WTC11 (cell line): ENCODE measurements around the gene PXT1. TPM values are rescaled to one million over a fixed set of nuclear protein-coding genes. Genes with fewer than 3 reads are reported as not detected.
A peak's percentile ranks its signal among the peaks of the same experiment; 100 is the strongest.

Experiments
- ATAC-seq: fragments of 200-7000 bp; cut with Tn5 transposase; 2 replicates; pipeline ENCODE4 v1.10.0; 2021; ENCODE audit warnings: mild to moderate bottlenecking, moderate library complexity
- CTCF ChIA-PET: fragments of 300-600 bp; sonication (Branson Sonifier 250); formaldehyde crosslinking; loops from one replicate; lab custom pipeline; 2021; ENCODE audit warnings: antibody characterized with exemption; lab: Charles Lee
- POLR2A ChIA-PET: fragments of 350-600 bp; sonication (Branson Sonifier 250); formaldehyde crosslinking; loops from one replicate; lab custom pipeline; 2021; ENCODE audit warnings: antibody characterized with exemption; lab: Charles Lee
- DNase-seq: peaks from one replicate; pipeline ENCODE4 v3.0.0; 2021; ENCODE audit warnings: low spot score
- H3K27ac Mint-ChIP-seq: 2 replicates; pipeline ENCODE4 v1.8.0; 2021; ENCODE audit warnings: mixed read lengths
- H3K27me3 Mint-ChIP-seq: 2 replicates; pipeline ENCODE4 v1.8.0; 2021; ENCODE audit warnings: low read depth, mild to moderate bottlenecking, moderate library complexity, mixed read lengths
- H3K36me3 Mint-ChIP-seq: 2 replicates; pipeline ENCODE4 v1.8.0; 2021; ENCODE audit warnings: mixed read lengths
- H3K4me1 Mint-ChIP-seq: 2 replicates; pipeline ENCODE4 v1.8.0; 2022; ENCODE audit warnings: mixed read lengths
- H3K4me3 Mint-ChIP-seq: 2 replicates; pipeline ENCODE4 v1.8.0; 2021; ENCODE audit warnings: mild to moderate bottlenecking, moderate library complexity, mixed read lengths
- H3K9me3 Mint-ChIP-seq: 2 replicates; pipeline ENCODE4 v1.8.0; 2021; ENCODE audit warnings: mixed read lengths
- ATF1 ChIP-seq: sonication (generic); formaldehyde crosslinking; IDR thresholded peaks from 2 replicates; pipeline ENCODE4 v1.8.1; 2023; ENCODE audit warnings: mild to moderate bottlenecking, moderate library complexity, missing genetic modification reagents
- CBFB ChIP-seq: sonication (generic); formaldehyde crosslinking; IDR thresholded peaks from 2 replicates; pipeline ENCODE4 v1.8.1; 2022; ENCODE audit warnings: mild to moderate bottlenecking, low read depth, missing genetic modification reagents
- GABPB1 ChIP-seq: sonication (generic); formaldehyde crosslinking; IDR thresholded peaks from 2 replicates; pipeline ENCODE4 v1.8.1; 2023; ENCODE audit warnings: mild to moderate bottlenecking, missing genetic modification reagents
- NR2C2 ChIP-seq: sonication (generic); formaldehyde crosslinking; IDR thresholded peaks from 2 replicates; pipeline ENCODE4 v1.8.0; 2022; ENCODE audit warnings: mild to moderate bottlenecking, missing genetic modification reagents
- PRRX2 ChIP-seq: fragments of 250-450 bp; sonication (Bioruptor Pico); IDR thresholded peaks from 2 replicates; pipeline ENCODE4 v1.8.0; 2021; ENCODE audit warnings: mild to moderate bottlenecking
- TP53 ChIP-seq: sonication (generic); formaldehyde crosslinking; IDR thresholded peaks from 2 replicates; pipeline ENCODE4 v1.8.1; 2023; ENCODE audit warnings: mild to moderate bottlenecking, missing genetic modification reagents
- total RNA-seq: library from RNA; stranded (reverse); gene quantifications from 3 replicates; pipeline ENCODE4 v1.2.3, GENCODE V29; 2021
- TF ChIP-seq, protein P1 (sequence below): fragments of 250-450 bp; sonication (Bioruptor Pico); IDR thresholded peaks from 2 replicates; pipeline ENCODE4 v1.9.0; 2021; ENCODE audit warnings: mild to moderate bottlenecking
- TF ChIP-seq, protein P2 (sequence below): fragments of 250-450 bp; sonication (Bioruptor Pico); IDR thresholded peaks from 2 replicates; pipeline ENCODE4 v1.9.0; 2021; ENCODE audit warnings: moderate library complexity, mild to moderate bottlenecking, inconsistent platforms, borderline replicate concordance
- TF ChIP-seq, protein P3 (sequence below): sonication (generic); formaldehyde crosslinking; IDR thresholded peaks from 2 replicates; pipeline ENCODE4 v1.8.1; 2022; ENCODE audit warnings: mild to moderate bottlenecking, moderate library complexity, missing genetic modification reagents
- TF ChIP-seq, protein P4 (sequence below): sonication (generic); formaldehyde crosslinking; IDR thresholded peaks from 2 replicates; pipeline ENCODE4 v1.8.1; 2023; ENCODE audit warnings: mild to moderate bottlenecking, moderate library complexity, missing genetic modification reagents
- TF ChIP-seq, protein P5 (sequence below): sonication (generic); formaldehyde crosslinking; IDR thresholded peaks from 2 replicates; pipeline ENCODE4 v1.8.1; 2022; ENCODE audit warnings: low read depth, missing genetic modification reagents, borderline replicate concordance
- TF ChIP-seq, protein P6 (sequence below): sonication (generic); formaldehyde crosslinking; IDR thresholded peaks from 2 replicates; pipeline ENCODE4 v1.8.1; 2023; ENCODE audit warnings: mild to moderate bottlenecking, missing genetic modification reagents, moderate library complexity
- TF ChIP-seq, protein P7 (sequence below): sonication (generic); formaldehyde crosslinking; IDR thresholded peaks from 2 replicates; pipeline ENCODE4 v1.8.1; 2023; ENCODE audit warnings: mild to moderate bottlenecking, missing genetic modification reagents, borderline replicate concordance
- TF ChIP-seq, protein P8 (sequence below): sonication (generic); formaldehyde crosslinking; IDR thresholded peaks from 2 replicates; pipeline ENCODE4 v1.8.0; 2022; ENCODE audit warnings: mild to moderate bottlenecking, missing genetic modification reagents

PXT1 gene
- total RNA-seq, 1 experiment from 2014 or later = 0.15 TPM

DNA sequence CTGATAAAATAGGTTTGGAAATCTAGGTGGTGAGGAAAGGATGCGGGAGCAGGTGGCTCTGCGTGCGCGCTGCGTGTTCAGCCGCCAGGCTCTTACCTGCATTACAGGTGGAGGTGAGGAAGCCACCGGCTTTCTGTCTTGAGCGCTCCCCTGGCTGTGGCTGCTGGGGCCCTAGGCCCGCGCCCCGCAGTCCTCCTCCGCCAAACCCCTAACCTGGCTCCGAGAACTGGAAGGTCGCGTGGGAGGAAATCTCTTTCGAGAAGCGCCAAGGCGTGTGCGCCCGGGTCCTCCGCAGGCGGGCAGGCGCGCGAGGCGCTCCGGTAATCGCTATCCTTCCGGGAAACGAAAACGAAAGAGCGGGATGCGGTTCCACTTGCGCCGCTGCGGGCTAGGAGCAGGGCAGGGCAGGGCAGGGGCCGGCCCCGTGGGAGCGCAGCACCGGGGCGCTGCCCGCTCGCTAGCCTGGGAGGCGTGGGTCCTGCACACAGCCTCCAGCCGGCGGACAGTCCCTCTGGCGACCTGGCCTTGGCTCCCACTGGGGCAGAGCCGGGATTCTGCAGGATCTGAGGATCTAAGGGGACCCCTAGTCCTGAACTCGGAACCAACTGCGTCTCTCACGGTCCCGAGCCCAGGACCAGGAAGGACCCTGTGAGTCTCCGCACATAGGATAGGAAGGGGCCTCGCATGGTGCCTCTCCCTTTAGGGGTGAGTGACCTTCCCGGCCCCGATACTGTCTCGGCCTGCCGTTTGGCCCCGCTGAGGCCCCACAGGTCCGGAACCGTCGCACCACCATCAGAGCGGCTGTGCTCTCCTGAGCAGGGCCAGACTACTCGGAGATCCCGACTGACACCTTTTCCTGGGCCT, 55.0 kb downstream of the PXT1 start, which contains the start of gene ETV7 (continued):
- TF ChIP-seq, protein P1, sequence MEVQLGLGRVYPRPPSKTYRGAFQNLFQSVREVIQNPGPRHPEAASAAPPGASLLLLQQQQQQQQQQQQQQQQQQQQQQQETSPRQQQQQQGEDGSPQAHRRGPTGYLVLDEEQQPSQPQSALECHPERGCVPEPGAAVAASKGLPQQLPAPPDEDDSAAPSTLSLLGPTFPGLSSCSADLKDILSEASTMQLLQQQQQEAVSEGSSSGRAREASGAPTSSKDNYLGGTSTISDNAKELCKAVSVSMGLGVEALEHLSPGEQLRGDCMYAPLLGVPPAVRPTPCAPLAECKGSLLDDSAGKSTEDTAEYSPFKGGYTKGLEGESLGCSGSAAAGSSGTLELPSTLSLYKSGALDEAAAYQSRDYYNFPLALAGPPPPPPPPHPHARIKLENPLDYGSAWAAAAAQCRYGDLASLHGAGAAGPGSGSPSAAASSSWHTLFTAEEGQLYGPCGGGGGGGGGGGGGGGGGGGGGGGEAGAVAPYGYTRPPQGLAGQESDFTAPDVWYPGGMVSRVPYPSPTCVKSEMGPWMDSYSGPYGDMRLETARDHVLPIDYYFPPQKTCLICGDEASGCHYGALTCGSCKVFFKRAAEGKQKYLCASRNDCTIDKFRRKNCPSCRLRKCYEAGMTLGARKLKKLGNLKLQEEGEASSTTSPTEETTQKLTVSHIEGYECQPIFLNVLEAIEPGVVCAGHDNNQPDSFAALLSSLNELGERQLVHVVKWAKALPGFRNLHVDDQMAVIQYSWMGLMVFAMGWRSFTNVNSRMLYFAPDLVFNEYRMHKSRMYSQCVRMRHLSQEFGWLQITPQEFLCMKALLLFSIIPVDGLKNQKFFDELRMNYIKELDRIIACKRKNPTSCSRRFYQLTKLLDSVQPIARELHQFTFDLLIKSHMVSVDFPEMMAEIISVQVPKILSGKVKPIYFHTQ (CRISPR knock-in tag) = no peak
- TF ChIP-seq CBFB (CRISPR knock-in tag) (no peak), TP53 (CRISPR knock-in tag) (0 out of 2 replicates have a peak, but pooled peaks have one; percentile 53), NR2C2 (no peak), PRRX2 (CRISPR knock-in tag) (no peak), GABPB1 (CRISPR knock-in tag) (no peak)
- TF ChIP-seq, protein P2, sequence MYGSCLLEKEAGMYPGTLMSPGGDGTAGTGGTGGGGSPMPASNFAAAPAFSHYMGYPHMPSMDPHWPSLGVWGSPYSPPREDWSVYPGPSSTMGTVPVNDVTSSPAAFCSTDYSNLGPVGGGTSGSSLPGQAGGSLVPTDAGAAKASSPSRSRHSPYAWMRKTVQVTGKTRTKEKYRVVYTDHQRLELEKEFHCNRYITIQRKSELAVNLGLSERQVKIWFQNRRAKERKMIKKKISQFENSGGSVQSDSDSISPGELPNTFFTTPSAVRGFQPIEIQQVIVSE (CRISPR knock-in tag) = no peak

DNA sequence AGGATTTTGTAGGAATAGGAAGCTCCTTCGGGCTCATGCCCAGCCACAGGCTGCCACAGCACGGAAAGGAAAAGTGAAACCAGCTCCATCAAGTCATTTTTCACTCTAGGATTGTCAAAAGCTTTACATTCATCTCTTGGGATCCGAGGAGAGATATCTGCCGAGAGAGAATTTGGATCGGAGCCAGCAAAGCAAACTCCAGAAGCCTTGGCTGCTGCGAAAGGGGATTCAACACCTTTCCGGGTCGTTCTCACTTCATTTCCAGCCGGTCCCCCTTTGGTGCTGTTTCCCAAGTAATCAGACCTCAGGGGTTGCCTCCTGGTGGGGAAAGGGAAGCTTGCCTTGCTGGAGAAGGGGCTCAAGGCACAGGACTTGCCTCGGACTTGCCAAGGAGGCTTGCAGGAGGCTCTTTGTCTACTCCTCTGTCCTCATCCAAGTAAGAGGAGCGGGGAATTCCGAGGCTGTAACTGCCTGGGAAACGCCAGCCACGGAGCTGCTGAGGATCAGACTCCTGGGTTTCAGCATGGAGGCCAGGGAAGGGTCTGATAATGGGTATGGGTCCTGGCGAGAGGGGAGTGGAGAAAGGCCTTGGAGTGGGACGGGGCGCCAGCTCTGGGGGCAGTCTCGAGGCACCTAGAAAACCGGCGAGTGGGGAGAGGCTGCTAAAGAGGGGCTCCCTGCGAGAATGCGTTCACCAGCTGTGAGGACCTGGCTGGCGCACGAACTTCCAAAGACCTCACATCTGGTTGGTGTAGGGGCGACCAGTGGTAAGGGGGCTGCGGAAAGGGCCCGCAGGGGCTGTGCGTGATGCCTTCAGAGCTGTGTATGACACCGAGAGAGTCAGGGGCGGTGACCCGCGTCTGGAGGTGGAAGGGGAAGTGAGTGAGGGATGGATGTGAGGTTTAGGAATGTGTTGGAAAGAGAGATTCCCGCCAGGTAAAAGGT, 55.9 kb downstream of the PXT1 start:
- no peak overlapping the region for H3K27ac Mint-ChIP-seq
- peak overlapping the region; percentile 81 for H3K4me3 Mint-ChIP-seq
- ChIA-PET CTCF (interaction anchor here (0.5 to 1.3 kb wide), 8 partner anchors 12 to 864 kb away, joined by 3 to 10 read pairs (median 4); no protein-coding TSS in a partner anchor), POLR2A (interaction anchor here (1.1 kb wide), 1 partner anchor 9 kb away, joined by 4 read pairs; no protein-coding TSS in a partner anchor)
- no peaks in the 10 kb centered on the region for H3K36me3 Mint-ChIP-seq
- ATAC-seq = peak; percentile 57
- H3K27me3 Mint-ChIP-seq = peaks cover 56% of the 10 kb centered on the region
- DNase-seq = peak; percentile 43
- H3K9me3 Mint-ChIP-seq = no peaks in the 10 kb centered on the region
- H3K4me1 Mint-ChIP-seq = peaks cover 26% of the 10 kb centered on the region
- TF ChIP-seq, protein P3, sequence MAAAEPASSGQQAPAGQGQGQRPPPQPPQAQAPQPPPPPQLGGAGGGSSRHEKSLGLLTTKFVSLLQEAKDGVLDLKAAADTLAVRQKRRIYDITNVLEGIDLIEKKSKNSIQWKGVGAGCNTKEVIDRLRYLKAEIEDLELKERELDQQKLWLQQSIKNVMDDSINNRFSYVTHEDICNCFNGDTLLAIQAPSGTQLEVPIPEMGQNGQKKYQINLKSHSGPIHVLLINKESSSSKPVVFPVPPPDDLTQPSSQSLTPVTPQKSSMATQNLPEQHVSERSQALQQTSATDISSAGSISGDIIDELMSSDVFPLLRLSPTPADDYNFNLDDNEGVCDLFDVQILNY = no peak
- TF ChIP-seq, protein P4, sequence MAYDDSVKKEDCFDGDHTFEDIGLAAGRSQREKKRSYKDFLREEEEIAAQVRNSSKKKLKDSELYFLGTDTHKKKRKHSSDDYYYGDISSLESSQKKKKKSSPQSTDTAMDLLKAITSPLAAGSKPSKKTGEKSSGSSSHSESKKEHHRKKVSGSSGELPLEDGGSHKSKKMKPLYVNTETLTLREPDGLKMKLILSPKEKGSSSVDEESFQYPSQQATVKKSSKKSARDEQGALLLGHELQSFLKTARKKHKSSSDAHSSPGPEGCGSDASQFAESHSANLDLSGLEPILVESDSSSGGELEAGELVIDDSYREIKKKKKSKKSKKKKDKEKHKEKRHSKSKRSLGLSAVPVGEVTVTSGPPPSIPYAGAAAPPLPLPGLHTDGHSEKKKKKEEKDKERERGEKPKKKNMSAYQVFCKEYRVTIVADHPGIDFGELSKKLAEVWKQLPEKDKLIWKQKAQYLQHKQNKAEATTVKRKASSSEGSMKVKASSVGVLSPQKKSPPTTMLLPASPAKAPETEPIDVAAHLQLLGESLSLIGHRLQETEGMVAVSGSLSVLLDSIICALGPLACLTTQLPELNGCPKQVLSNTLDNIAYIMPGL (CRISPR knock-in tag) = no peak
- no peak for TF ChIP-seq PRRX2 (CRISPR knock-in tag)
- TF ChIP-seq, protein P5, sequence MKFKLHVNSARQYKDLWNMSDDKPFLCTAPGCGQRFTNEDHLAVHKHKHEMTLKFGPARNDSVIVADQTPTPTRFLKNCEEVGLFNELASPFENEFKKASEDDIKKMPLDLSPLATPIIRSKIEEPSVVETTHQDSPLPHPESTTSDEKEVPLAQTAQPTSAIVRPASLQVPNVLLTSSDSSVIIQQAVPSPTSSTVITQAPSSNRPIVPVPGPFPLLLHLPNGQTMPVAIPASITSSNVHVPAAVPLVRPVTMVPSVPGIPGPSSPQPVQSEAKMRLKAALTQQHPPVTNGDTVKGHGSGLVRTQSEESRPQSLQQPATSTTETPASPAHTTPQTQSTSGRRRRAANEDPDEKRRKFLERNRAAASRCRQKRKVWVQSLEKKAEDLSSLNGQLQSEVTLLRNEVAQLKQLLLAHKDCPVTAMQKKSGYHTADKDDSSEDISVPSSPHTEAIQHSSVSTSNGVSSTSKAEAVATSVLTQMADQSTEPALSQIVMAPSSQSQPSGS (CRISPR knock-in tag) = no peak
- TF ChIP-seq, protein P6, sequence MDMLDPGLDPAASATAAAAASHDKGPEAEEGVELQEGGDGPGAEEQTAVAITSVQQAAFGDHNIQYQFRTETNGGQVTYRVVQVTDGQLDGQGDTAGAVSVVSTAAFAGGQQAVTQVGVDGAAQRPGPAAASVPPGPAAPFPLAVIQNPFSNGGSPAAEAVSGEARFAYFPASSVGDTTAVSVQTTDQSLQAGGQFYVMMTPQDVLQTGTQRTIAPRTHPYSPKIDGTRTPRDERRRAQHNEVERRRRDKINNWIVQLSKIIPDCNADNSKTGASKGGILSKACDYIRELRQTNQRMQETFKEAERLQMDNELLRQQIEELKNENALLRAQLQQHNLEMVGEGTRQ (CRISPR knock-in tag) = no peak
- TF ChIP-seq ATF1 (CRISPR knock-in tag) = no peak
- TF ChIP-seq, protein P7, sequence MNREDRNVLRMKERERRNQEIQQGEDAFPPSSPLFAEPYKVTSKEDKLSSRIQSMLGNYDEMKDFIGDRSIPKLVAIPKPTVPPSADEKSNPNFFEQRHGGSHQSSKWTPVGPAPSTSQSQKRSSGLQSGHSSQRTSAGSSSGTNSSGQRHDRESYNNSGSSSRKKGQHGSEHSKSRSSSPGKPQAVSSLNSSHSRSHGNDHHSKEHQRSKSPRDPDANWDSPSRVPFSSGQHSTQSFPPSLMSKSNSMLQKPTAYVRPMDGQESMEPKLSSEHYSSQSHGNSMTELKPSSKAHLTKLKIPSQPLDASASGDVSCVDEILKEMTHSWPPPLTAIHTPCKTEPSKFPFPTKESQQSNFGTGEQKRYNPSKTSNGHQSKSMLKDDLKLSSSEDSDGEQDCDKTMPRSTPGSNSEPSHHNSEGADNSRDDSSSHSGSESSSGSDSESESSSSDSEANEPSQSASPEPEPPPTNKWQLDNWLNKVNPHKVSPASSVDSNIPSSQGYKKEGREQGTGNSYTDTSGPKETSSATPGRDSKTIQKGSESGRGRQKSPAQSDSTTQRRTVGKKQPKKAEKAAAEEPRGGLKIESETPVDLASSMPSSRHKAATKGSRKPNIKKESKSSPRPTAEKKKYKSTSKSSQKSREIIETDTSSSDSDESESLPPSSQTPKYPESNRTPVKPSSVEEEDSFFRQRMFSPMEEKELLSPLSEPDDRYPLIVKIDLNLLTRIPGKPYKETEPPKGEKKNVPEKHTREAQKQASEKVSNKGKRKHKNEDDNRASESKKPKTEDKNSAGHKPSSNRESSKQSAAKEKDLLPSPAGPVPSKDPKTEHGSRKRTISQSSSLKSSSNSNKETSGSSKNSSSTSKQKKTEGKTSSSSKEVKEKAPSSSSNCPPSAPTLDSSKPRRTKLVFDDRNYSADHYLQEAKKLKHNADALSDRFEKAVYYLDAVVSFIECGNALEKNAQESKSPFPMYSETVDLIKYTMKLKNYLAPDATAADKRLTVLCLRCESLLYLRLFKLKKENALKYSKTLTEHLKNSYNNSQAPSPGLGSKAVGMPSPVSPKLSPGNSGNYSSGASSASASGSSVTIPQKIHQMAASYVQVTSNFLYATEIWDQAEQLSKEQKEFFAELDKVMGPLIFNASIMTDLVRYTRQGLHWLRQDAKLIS (CRISPR knock-in tag) = no peak
- no peak for TF ChIP-seq NR2C2
- TF ChIP-seq, protein P8, sequence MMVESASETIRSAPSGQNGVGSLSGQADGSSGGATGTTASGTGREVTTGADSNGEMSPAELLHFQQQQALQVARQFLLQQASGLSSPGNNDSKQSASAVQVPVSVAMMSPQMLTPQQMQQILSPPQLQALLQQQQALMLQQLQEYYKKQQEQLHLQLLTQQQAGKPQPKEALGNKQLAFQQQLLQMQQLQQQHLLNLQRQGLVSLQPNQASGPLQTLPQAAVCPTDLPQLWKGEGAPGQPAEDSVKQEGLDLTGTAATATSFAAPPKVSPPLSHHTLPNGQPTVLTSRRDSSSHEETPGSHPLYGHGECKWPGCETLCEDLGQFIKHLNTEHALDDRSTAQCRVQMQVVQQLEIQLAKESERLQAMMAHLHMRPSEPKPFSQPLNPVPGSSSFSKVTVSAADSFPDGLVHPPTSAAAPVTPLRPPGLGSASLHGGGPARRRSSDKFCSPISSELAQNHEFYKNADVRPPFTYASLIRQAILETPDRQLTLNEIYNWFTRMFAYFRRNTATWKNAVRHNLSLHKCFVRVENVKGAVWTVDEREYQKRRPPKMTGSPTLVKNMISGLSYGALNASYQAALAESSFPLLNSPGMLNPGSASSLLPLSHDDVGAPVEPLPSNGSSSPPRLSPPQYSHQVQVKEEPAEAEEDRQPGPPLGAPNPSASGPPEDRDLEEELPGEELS (CRISPR knock-in tag) = no peak
